Chondrocyte (in vitro differentiated cells): Measurements from ENCODE around the gene BCAS2. TPM values are rescaled to one million over a fixed set of nuclear protein-coding genes. Genes with fewer than 3 reads are reported as not detected.
A peak's percentile ranks its signal among the peaks of the same experiment; 100 is the strongest.

Source experiments
- DNase-seq: peaks from one replicate; pipeline ENCODE4 v3.0.0; 2021; ENCODE audit warnings: mixed read lengths, low spot score
- H3K27ac Mint-ChIP-seq: one replicate; pipeline ENCODE4 v1.8.0; 2021; ENCODE audit warnings: mild to moderate bottlenecking, moderate library complexity, mixed read lengths; ENCODE audit not compliant: unreplicated experiment
- H3K27me3 Mint-ChIP-seq: 2 replicates; pipeline ENCODE4 v1.8.0; 2021; ENCODE audit warnings: low read depth, mixed read lengths
- H3K36me3 Mint-ChIP-seq: 2 replicates; pipeline ENCODE4 v1.8.0; 2021; ENCODE audit warnings: low read depth, mixed read lengths
- H3K4me1 Mint-ChIP-seq: 2 replicates; pipeline ENCODE4 v1.8.0; 2021; ENCODE audit warnings: low read depth, mild to moderate bottlenecking, mixed read lengths
- H3K4me3 Mint-ChIP-seq: one replicate; pipeline ENCODE4 v1.8.0; 2021; ENCODE audit warnings: mild to moderate bottlenecking, moderate library complexity, mixed read lengths; ENCODE audit not compliant: unreplicated experiment
- H3K9me3 Mint-ChIP-seq: 2 replicates; pipeline ENCODE4 v1.8.0; 2021; ENCODE audit warnings: low read depth, mixed read lengths
- CTCF ChIP-seq: fragments of 200-600 bp; sonication (generic); IDR thresholded peaks from 2 replicates; pipeline ENCODE4 v1.5.0; 2021; ENCODE audit warnings: antibody characterized with exemption, mild to moderate bottlenecking, moderate library complexity
- long read RNA-seq: library from polyadenylated mRNA; stranded (forward); transcript quantifications from one replicate; pipeline ENCODE4 v2.0.0, GENCODE V29; 2021
- total RNA-seq: library from RNA; stranded (reverse); gene quantifications from 3 replicates; pipeline ENCODE4 v1.2.1, GENCODE V29; 2021

Gene BCAS2
- 36.0 to 42.3 TPM (median 38.4 TPM) in 3 replicates for total RNA-seq
- long read RNA-seq, transcript BCAS2-201 (7 exons, 1,299 nt), result major isoform, 48 of 54 reads
- long read RNA-seq, partial matches to known transcripts, result 5 of 54 reads
- long read RNA-seq, other reads (novel, unspliced or antisense), result 0 of 54 reads

GRCh38 chr1:114581335-114582287 lies at the start of gene BCAS2:
BCAS2 (minus strand) TSS chr1:114581615; CDS start chr1:114581591, 24 bp downstream.
- Mint-ChIP-seq H3K36me3 (peaks cover 4% of the 10 kb centered on the region), H3K4me3 (peak within 1 kb of the TSS; percentile 91), H3K27ac (peak within 1 kb of the TSS; percentile 96), H3K27me3 (no peaks in the 10 kb centered on the region), H3K4me1 (peaks cover 41% of the 10 kb centered on the region), H3K9me3 (no peaks in the 10 kb centered on the region)
- DNase-seq, result peak; percentile 96
- peak; percentile 12 for TF ChIP-seq CTCF

DNA sequence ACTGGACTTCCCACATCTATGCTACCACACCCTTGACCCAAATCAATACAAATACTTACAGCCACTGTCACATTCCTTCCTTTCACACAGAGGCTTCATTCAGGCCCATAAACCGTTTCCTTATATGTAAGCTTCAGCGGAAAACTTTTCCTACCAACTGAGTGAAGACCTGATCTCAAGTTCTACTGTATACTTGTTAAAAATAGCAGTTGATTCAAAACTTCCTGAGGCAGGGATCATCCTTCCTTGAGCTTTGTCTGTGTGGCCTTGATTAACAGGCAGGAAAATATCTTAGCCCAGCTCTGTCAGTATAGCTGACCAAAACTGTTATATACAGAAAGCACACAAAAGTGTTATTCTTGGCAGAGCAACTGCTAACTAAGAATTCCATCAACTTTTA lies 45.7 kb upstream of the BCAS2 start:
- no peaks in the 10 kb centered on the region for H3K27me3 Mint-ChIP-seq
- DNase-seq, result no peak
- H3K4me1 Mint-ChIP-seq, result peaks cover 20% of the 10 kb centered on the region
- peaks cover 4% of the 10 kb centered on the region for H3K36me3 Mint-ChIP-seq
- TF ChIP-seq CTCF, result no peak
- H3K9me3 Mint-ChIP-seq, result peaks cover 9% of the 10 kb centered on the region
- peak overlapping the region; percentile 82 for H3K27ac Mint-ChIP-seq
- no peak overlapping the region for H3K4me3 Mint-ChIP-seq

GRCh38 chr1:114623364-114623763 lies 41.9 kb upstream of the BCAS2 start:
- Mint-ChIP-seq H3K27ac (no peak overlapping the region), H3K9me3 (no peaks in the 10 kb centered on the region), H3K4me3 (no peak overlapping the region), H3K36me3 (peaks cover 3% of the 10 kb centered on the region), H3K27me3 (no peaks in the 10 kb centered on the region), H3K4me1 (peaks cover 22% of the 10 kb centered on the region)
- no peak for TF ChIP-seq CTCF
- no peak for DNase-seq

GRCh38 chr1:114620419-114620818 lies 39.0 kb upstream of the BCAS2 start:
- Mint-ChIP-seq H3K9me3 (no peaks in the 10 kb centered on the region), H3K27ac (no peak overlapping the region), H3K4me3 (no peak overlapping the region), H3K4me1 (peaks cover 11% of the 10 kb centered on the region), H3K36me3 (peaks cover 6% of the 10 kb centered on the region), H3K27me3 (no peaks in the 10 kb centered on the region)
- TF ChIP-seq CTCF, result peak; percentile 29
- DNase-seq, result no peak

- Mint-ChIP-seq H3K9me3 (no peaks in the 10 kb centered on the region), H3K27me3 (no peaks in the 10 kb centered on the region), H3K36me3 (peaks cover 8% of the 10 kb centered on the region), H3K27ac (no peak overlapping the region), H3K4me3 (no peak overlapping the region), H3K4me1 (peaks cover 11% of the 10 kb centered on the region)
- no peak for DNase-seq
- TF ChIP-seq CTCF, result no peak
These were observed 37.2 kb upstream of the BCAS2 start for GRCh38 chr1:114618606-114619005.
